NOMO-1 treated with dmso at 0.1 percent for 144 hours (cell line): ENCODE results near the gene ICAM2.
A peak's percentile ranks its signal among the peaks of the same experiment; 100 is the strongest.

Experiments
- DNase-seq: peaks from one replicate; lab custom pipeline; 2025; ENCODE audit not compliant: unreplicated experiment; lab: John Stamatoyannopoulos, UW

Gene ICAM2

DNA sequence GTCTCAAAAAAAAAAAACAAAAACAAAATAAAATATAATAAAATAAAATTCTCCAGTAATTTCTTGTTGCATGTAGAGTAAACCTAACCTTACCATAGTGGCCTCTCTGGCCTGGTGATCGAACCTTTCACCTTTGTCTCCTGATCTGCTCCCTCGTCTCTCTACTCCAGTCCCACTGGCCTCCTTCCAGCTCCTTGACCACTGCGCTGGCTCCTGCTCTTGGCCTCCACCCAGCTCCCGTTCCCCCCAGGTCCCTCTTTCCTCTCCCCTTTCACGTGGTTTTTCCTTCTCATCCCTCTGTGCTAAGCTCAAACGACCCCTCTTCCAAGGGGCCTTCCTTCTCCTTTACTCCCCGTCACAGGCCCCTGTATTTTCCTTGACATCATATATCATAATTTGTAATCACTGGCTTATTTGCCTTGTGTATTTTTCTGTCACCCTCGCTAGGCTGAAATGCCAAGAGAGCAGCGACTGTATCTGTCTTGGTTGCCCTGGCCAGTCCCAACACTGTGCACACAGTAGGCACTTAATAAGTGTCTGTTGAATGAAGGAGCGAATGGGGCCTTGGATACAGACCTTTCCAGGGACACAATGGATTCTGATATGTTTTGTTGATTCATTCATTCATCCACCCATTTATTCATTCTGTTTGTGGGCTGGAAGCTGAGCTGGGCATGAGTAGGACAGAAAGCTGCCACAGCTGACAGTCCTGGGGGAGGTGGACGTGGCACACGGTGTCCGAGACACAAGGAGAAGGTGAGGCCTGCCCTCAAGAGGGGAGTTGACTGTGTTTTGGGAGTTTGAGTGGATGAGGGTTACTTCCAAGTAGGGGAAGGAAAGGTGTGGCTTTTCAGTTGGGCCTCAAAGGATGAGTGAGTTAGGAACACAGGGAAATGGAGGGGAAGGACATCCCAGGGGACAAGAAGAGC lies 41.9 kb downstream of the ICAM2 start:
- DNase-seq, result no peak

DNA sequence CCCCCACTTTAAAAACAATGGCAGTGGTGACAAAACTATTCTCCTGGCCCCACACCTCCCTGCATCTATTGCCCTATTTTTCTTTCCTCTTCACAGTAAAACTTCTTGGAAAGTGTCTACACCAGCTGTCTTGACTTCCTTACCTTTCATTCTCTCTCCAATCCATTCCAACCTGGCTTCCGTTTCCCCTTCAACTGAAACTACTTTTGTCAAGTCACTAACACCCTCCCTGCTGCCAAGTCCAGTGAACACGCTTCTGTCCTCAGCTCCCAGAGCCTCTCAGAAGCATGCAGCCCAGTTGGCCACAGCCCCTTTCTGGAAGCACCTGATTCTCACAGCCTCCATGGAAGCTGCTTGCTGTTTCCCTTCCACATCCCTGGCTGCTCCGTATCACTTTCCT lies 43.7 kb downstream of the ICAM2 start:
- DNase-seq, result no peak

DNA sequence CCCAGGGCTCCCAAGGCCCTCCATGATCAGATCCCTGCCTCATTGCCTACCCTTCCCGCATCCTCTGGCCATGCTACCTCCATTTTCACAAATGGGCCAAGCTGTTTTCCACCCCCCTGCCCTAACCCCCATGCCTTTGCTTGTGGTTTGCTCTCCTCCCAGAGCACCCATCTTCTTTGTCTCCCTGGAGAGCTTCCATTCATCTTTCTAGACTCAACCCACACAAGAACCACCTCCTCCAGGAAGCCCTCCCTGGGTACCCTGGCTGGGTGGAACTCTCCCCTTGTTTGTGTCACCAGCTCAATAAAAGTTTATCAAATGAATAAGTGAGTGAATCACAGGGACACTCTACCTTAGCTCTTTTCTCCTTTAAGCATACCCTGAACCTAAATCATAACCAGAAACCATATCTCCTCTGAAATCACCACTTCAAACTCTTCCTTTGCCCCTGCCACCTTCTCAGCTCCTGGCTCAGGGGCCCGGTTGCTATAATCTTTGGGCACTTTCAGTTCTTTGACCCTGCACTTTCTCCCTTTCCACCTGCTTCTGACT lies 44.8 kb downstream of the ICAM2 start:
- DNase-seq, result no peak

DNA sequence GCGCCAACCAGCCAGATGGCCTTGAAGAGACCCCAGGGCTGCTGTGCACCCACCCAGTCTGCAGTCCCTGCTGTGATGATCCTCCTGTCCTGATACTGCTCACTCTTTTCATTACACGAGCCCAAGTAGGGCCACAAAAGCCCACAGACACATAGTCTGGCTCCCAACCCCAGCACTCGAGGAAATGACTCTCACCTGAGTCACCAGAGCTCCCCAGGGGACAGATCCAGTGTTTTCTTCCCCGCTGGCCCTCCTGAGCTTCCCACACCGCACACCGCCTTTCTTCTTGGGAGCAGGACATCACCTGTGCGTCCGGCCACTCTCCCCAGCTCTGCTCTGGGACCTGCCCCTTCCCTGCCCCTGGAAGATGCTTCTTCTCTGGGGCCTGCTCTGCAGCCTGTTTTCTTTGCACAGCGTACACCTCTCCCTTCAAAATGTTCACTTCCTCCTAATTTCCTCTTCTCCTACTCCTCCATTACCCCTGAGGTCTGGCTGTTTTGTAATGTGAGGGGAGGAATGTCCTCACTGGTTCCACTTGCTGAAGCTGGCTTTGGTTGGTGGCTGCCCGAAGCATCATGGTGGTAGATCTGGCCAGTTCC lies 45.7 kb downstream of the ICAM2 start:
- no peak for DNase-seq

GRCh38 chr17:63973930-63974593 lies 46.4 kb downstream of the ICAM2 start:
- no peak for DNase-seq

- DNase-seq, result no peak
Observed at GRCh38 chr17:63973247-63973646, 47.2 kb downstream of the ICAM2 start.

GRCh38 chr17:63972796-63973195 lies 47.6 kb downstream of the ICAM2 start, which contains the start of gene SCN4A:
Gene SCN4A, minus strand, starts transcription at chr17:63972918. Its CDS starts 77 bp downstream, at chr17:63972841.
- DNase-seq, result no peak

- no peak for DNase-seq
Observed at GRCh38 chr17:63969278-63969677, 51.2 kb downstream of the ICAM2 start.

GRCh38 chr17:63967953-63968352 lies 52.5 kb downstream of the ICAM2 start:
- no peak for DNase-seq

DNA sequence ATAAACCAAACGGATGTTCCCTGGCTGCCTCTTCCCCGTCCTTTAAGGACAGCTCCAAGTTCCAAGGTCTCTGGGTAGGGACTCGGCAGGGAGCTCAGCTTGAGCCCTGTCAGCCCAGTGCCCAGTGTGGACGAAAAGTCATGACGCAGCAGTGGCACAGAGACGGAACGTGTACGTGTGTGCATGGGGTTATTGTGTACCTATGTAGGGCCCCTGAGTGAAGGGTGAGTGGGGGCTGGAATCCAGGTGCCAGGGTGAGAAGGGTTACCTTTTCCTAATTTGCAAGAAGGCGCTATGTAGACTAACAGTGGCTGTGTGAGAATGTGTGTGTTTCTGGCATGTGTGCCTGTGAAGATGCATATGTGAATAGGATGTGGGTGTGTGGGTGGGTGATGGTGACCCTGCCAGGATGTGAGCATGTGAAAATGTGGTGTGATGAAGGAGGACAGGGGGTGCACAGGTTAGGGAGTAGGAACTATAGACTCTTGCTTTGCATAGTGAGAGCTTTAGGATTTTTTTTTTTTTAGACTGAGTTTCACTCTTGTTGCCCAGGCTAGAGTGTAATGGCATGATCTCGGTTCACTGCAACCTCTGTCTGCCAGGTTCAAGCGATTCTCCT lies 53.7 kb downstream of the ICAM2 start:
- no peak for DNase-seq

DNA sequence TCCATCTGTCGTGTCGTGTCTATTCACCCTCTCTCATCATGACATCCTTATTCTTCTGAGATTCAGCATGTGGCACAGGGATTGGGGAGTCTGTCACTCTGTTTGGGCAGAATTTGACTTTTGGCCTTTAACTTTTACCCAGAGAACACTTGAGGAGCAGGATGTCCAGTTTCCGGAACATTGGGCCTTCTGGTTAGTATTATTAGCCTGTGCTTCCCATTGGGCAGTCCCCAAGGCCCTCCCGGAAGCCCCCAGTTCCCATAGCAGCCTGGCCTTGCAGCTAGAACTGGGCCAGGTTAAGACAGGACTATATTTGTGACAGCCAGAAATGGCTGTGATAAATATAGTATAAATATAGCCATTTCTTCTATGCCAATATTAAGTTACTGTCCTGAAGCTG lies 57.3 kb downstream of the ICAM2 start:
- no peak for DNase-seq

- no peak for DNase-seq
Observed at GRCh38 chr17:63962298-63962744, 58.1 kb downstream of the ICAM2 start.

- DNase-seq, result peak; percentile 20
Observed at GRCh38 chr17:63961355-63962212, 58.8 kb downstream of the ICAM2 start.

DNA sequence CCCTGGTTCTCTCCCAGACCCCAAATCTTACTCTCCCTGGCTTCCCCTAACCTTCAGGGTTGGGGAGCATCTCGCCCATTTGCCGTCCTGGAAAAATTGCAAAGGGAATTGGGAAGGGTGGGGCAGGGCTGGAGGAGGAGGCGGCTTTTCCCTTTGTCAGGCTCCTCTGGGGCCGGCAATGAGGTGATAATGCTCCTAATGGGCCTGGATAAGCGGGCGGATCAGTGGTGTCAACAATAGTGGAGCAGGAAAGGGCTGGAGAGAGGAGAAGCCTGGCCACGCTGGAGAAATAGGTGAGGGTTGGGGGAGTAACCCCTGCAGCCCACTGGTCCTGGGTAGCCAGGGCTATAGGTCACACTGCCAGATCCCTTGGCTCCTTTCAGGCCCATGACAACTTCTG lies 60.0 kb downstream of the ICAM2 start:
- no peak for DNase-seq

- no peak for DNase-seq
Observed at GRCh38 chr17:63960006-63960405, 60.4 kb downstream of the ICAM2 start.

- DNase-seq, result no peak
Observed at GRCh38 chr17:63956296-63956920, 64.0 kb downstream of the ICAM2 start.

DNA sequence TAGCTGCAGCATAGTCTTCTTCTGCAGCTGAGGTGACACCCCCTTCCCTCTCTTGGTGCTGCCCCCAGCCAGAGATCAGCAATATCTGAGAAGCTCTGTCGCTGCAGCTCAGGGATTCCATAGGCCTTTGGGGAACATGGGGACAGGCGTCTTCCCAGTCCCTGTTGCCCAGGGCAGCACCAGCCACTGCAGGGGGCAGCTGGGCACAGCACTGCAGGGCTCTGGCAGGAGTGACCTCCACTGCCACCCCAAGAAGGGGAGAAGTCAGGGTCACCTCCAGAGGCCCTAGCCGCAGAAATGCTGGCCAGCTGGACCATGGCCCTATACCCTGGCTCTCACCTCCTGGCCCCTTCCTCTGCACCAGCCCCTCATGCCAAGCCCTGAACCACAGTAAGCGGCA lies 64.6 kb downstream of the ICAM2 start:
- DNase-seq, result no peak

DNA sequence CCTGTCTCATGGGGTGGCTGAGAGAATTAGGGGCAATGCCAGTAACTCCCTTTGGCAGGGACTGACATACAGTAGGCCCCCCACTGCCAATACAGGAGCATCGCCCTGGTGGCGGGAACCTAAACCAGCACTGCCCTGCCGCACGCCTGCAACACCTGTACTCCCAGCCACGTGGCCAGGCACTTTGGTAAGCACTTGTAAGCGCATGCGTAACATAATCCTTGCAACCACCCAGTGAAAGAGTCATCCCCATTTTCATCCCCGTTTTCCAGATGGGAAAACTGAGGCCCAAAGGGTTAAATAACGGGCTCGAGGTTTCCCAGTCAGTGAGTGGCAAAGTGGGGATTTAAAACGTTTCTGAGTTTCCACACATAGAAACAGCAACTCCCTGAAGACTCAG lies 65.2 kb downstream of the ICAM2 start:
- no peak for DNase-seq

- DNase-seq, result no peak
Observed at GRCh38 chr17:63954402-63955063, 65.9 kb downstream of the ICAM2 start.
